Endodermal cell (in vitro differentiated cells): ENCODE results near the gene NOL9. TPM values are rescaled to one million over a fixed set of nuclear protein-coding genes. Genes with fewer than 3 reads are reported as not detected.
A peak's percentile ranks its signal among the peaks of the same experiment; 100 is the strongest.

Experiments used
- DNase-seq: peaks from one replicate; pipeline ENCODE4 v3.0.0-alpha.2; 2017
- H3K27ac ChIP-seq: 2 replicates; pipeline ENCODE4 v1.5.1; 2013; ENCODE audit warnings: mild to moderate bottlenecking, low read depth, low read length, moderate library complexity
- H3K27me3 ChIP-seq: 2 replicates; pipeline ENCODE4 v1.6.1; 2013; ENCODE audit warnings: mild to moderate bottlenecking, low read length, moderate library complexity; ENCODE audit not compliant: insufficient read depth, control insufficient read depth, poor library complexity, severe bottlenecking
- H3K36me3 ChIP-seq: 2 replicates; pipeline ENCODE4 v1.7.0; 2013; ENCODE audit warnings: mild to moderate bottlenecking, low read length, moderate library complexity; ENCODE audit not compliant: control insufficient read depth, insufficient read depth
- H3K4me1 ChIP-seq: one replicate; pipeline ENCODE4 v1.7.0; 2013; ENCODE audit warnings: low read length; ENCODE audit not compliant: control insufficient read depth, insufficient read depth
- H3K4me3 ChIP-seq: 2 replicates; pipeline ENCODE4 v1.5.1; 2013; ENCODE audit warnings: mild to moderate bottlenecking, low read length, moderate library complexity
- H3K9ac ChIP-seq: 2 replicates; pipeline ENCODE4 v1.6.1; 2013; ENCODE audit warnings: mild to moderate bottlenecking, low read length, moderate library complexity; ENCODE audit not compliant: poor library complexity, severe bottlenecking; ENCODE audit errors: extremely low read depth
- H3K9me3 ChIP-seq: 2 replicates; pipeline ENCODE4 v1.6.1; 2013; ENCODE audit warnings: mild to moderate bottlenecking, low read length, moderate library complexity; ENCODE audit not compliant: control insufficient read depth
- H3K27ac Mint-ChIP-seq: 2 replicates; pipeline ENCODE4 v1.8.0; 2020; ENCODE audit warnings: mixed read lengths
- H3K27me3 Mint-ChIP-seq: 2 replicates; pipeline ENCODE4 v1.8.0; 2021; ENCODE audit warnings: mild to moderate bottlenecking, mixed read lengths; ENCODE audit not compliant: insufficient read depth
- H3K36me3 Mint-ChIP-seq: 2 replicates; pipeline ENCODE4 v1.8.0; 2020; ENCODE audit warnings: low read depth, mixed read lengths
- H3K4me1 Mint-ChIP-seq: 2 replicates; pipeline ENCODE4 v1.8.0; 2020; ENCODE audit warnings: mixed read lengths
- H3K4me3 Mint-ChIP-seq: 2 replicates; pipeline ENCODE4 v1.8.0; 2020; ENCODE audit warnings: mild to moderate bottlenecking, moderate library complexity, mixed read lengths
- H3K9me3 Mint-ChIP-seq: 2 replicates; pipeline ENCODE4 v1.8.0; 2020; ENCODE audit warnings: mild to moderate bottlenecking, mixed read lengths
- WGBS, 2 experiments: methylation state at CpG; one replicate each; pipeline versions ENCODE4 v1.1.5 to v1.1.7; 2013; ENCODE audit warnings: missing lambda C conversion rate in 2 of 2, mixed read lengths in 1 of 2; ENCODE audit not compliant: insufficient coverage in 1 of 2, insufficient read length in 1 of 2; 5-methylcytosine and 5-hydroxymethylcytosine counted together
- total RNA-seq, 2 donors: library from RNA; stranded (reverse); fragmentation: NEBNext Ultra II Directional in 1 of 2; extraction: Animal tissue kit (Norgen Biotek cat#: 25700) in 1 of 2; gene quantifications; 2 replicates in 1 of 2; 3 replicates in 1 of 2; pipeline ENCODE4 v1.2.1, GENCODE V29; 2021
- TF ChIP-seq, protein P1 (sequence below): fragments of 200-600 bp; sonication (generic); conservative IDR thresholded peaks from 2 replicates; pipeline ENCODE4 v1.5.0; 2021; ENCODE audit warnings: antibody characterized with exemption, mild to moderate bottlenecking

NOL9 gene
- total RNA-seq, 2 donors from 2014 or later, result 35.0 to 43.9 TPM

- no peaks in the 10 kb centered on the region for H3K9me3 ChIP-seq
- H3K36me3 ChIP-seq, result no peaks in the 10 kb centered on the region
- H3K4me3 Mint-ChIP-seq, result peak overlapping the region; percentile 86
- no peak overlapping the region for H3K27ac Mint-ChIP-seq
- no peaks in the 10 kb centered on the region for H3K27me3 Mint-ChIP-seq
- TF ChIP-seq, protein P1, sequence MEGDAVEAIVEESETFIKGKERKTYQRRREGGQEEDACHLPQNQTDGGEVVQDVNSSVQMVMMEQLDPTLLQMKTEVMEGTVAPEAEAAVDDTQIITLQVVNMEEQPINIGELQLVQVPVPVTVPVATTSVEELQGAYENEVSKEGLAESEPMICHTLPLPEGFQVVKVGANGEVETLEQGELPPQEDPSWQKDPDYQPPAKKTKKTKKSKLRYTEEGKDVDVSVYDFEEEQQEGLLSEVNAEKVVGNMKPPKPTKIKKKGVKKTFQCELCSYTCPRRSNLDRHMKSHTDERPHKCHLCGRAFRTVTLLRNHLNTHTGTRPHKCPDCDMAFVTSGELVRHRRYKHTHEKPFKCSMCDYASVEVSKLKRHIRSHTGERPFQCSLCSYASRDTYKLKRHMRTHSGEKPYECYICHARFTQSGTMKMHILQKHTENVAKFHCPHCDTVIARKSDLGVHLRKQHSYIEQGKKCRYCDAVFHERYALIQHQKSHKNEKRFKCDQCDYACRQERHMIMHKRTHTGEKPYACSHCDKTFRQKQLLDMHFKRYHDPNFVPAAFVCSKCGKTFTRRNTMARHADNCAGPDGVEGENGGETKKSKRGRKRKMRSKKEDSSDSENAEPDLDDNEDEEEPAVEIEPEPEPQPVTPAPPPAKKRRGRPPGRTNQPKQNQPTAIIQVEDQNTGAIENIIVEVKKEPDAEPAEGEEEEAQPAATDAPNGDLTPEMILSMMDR, result no peak
- no peaks in the 10 kb centered on the region for H3K27me3 ChIP-seq
- DNase-seq, result no peak
- H3K4me1 ChIP-seq, result peaks cover 13% of the 10 kb centered on the region
- H3K27ac ChIP-seq, result no peak overlapping the region
- WGBS, 2 experiments, result 93% methylated on average over 1 of the region's 1 CpG; no CpG with 5 or more reads in 1 of the 2 experiments
- peaks cover 7% of the 10 kb centered on the region for H3K36me3 Mint-ChIP-seq
- H3K4me3 ChIP-seq, result no peak overlapping the region
- H3K9ac ChIP-seq, result no peak overlapping the region
- peaks cover 27% of the 10 kb centered on the region for H3K4me1 Mint-ChIP-seq
- H3K9me3 Mint-ChIP-seq, result no peaks in the 10 kb centered on the region
Measured at GRCh38 chr1:6582370-6582769, 28.1 kb upstream of the NOL9 start.

GRCh38 chr1:6581561-6582305, 27.4 kb upstream of the NOL9 start:
- Mint-ChIP-seq H3K27ac (peak overlapping the region; percentile 78), H3K36me3 (peaks cover 7% of the 10 kb centered on the region), H3K27me3 (no peaks in the 10 kb centered on the region), H3K9me3 (no peaks in the 10 kb centered on the region), H3K4me1 (peaks cover 27% of the 10 kb centered on the region), H3K4me3 (peak overlapping the region; percentile 86)
- 93 to 95% methylated on average over 8 to 10 of the region's 10 CpGs for WGBS, 2 experiments
- Histone ChIP-seq H3K9ac (no peak overlapping the region), H3K4me1 (peaks cover 13% of the 10 kb centered on the region), H3K27me3 (no peaks in the 10 kb centered on the region), H3K9me3 (no peaks in the 10 kb centered on the region), H3K36me3 (no peaks in the 10 kb centered on the region), H3K4me3 (peak overlapping the region; percentile 93), H3K27ac (no peak overlapping the region)
- DNase-seq, result no peak
- TF ChIP-seq, protein P1, result no peak

DNA sequence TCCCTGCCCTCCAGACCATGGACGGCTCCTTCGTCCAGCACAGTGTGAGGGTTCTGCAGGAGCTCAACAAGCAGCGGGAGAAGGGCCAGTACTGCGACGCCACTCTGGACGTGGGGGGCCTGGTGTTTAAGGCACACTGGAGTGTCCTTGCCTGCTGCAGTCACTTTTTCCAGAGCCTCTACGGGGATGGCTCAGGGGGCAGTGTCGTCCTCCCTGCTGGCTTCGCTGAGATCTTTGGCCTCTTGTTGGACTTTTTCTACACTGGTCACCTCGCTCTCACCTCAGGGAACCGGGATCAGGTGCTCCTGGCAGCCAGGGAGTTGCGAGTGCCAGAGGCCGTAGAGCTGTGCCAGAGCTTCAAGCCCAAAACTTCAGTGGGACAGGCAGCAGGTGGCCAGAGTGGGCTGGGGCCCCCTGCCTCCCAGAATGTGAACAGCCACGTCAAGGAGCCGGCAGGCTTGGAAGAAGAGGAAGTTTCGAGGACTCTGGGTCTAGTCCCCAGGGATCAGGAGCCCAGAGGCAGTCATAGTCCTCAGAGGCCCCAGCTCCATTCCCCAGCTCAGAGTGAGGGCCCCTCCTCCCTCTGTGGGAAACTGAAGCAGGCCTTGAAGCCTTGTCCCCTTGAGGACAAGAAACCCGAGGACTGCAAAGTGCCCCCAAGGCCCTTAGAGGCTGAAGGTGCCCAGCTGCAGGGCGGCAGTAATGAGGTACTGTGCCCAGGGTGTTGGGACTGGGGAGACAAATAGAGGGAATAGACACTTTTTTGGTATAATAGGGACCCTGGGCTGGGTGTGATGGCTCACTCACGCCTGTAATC, 26.5 kb upstream of the NOL9 start:
- Mint-ChIP-seq H3K27me3 (no peaks in the 10 kb centered on the region), H3K4me1 (peaks cover 27% of the 10 kb centered on the region), H3K9me3 (no peaks in the 10 kb centered on the region), H3K27ac (peak overlapping the region; percentile 93), H3K36me3 (peaks cover 7% of the 10 kb centered on the region), H3K4me3 (peak overlapping the region; percentile 86)
- H3K9me3 ChIP-seq, result no peaks in the 10 kb centered on the region
- no peaks in the 10 kb centered on the region for H3K36me3 ChIP-seq
- H3K4me1 ChIP-seq, result peaks cover 13% of the 10 kb centered on the region
- TF ChIP-seq, protein P1, result peak; percentile 62
- H3K27me3 ChIP-seq, result no peaks in the 10 kb centered on the region
- 43 to 55% methylated on average over 14 to 19 of the region's 19 CpGs for WGBS, 2 experiments
- peak overlapping the region; percentile 93 for H3K4me3 ChIP-seq
- peak overlapping the region; percentile 77 for H3K9ac ChIP-seq
- H3K27ac ChIP-seq, result no peak overlapping the region
- peak; percentile 63 for DNase-seq
